Mucosa of rectum (tissue), 2 donors: ENCODE measurements around the gene IL31RA.
"Not testable (repeated sequence)": the region's sequence is repeated elsewhere in the genome, so short reads cannot be mapped to it uniquely, and the experiment has no call there.

ENCODE experiments used
- H3K27ac ChIP-seq, 2 donors: one replicate each; pipeline ENCODE4 v1.7.0; 2013; ENCODE audit warnings: inconsistent platforms in 2 of 2, low read depth in 2 of 2, low read length in 2 of 2
- H3K27me3 ChIP-seq, 2 donors: one replicate each; pipeline ENCODE4 v1.7.0; 2013; ENCODE audit warnings: low read length in 2 of 2; ENCODE audit not compliant: control insufficient read depth in 2 of 2, insufficient read depth in 2 of 2
- H3K36me3 ChIP-seq, 2 donors: one replicate each; pipeline ENCODE4 v1.7.0; 2013; ENCODE audit warnings: low read length in 2 of 2; ENCODE audit not compliant: control insufficient read depth in 2 of 2, insufficient read depth in 2 of 2
- H3K4me1 ChIP-seq, 2 donors: one replicate each; pipeline ENCODE4 v1.7.0; 2013; ENCODE audit warnings: low read length in 2 of 2, mild to moderate bottlenecking in 1 of 2; ENCODE audit not compliant: control insufficient read depth in 2 of 2, insufficient read depth in 2 of 2
- H3K4me3 ChIP-seq, 2 donors: one replicate each; pipeline ENCODE4 v1.7.0; 2013; ENCODE audit warnings: low read length in 2 of 2
- H3K9ac ChIP-seq, 2 donors: one replicate each; pipeline ENCODE4 v1.7.0; 2013; ENCODE audit warnings: low read length in 2 of 2, low read depth in 1 of 2, mild to moderate bottlenecking in 1 of 2
- H3K9me3 ChIP-seq, 2 donors: one replicate each; pipeline ENCODE4 v1.7.0; 2013; ENCODE audit warnings: low read length in 2 of 2; ENCODE audit not compliant: control insufficient read depth in 2 of 2
- donor health status: healthy.
- donor health status: Normal muscosa, but diverticular disease.

Gene IL31RA

DNA sequence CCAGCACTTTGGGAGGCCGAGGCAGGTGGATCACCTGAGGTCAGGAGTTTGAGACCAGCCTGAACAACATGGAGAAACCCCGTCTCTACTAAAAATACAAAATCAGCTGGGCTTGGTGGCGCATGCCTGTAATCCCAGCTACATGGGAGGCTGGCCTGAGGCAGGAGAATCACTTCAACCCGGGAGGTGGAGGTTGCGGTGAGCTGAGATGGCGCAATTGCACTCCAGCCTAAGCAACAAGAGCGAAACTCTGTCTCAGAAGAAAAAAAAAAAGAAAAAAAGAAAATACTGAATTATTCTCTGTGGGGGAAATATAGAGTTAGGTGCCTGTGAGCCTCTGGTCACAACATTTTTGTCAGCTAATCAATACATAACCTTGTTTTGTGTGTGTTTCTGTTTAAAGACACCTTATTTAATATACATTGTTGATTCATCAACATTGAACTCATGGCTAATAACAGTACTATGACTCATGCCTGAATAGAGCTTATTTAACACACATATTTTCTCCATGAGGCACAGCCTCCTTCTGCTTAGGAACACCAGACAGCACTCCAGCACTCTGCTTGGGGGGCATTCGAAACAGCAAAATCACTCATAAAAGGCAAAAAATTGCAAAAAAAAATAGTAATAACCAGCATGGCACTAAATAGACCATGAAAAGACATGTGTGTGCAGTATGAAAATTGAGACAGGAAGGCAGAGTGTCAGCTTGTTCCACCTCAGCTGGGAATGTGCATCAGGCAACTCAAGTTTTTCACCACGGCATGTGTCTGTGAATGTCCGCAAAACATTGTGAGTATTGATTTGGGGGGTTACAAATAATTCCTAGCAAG is at the start of gene IL31RA:
IL31RA (plus strand) TSS at position 519 of the 836 bp plus-strand sequence; CDS start at position 733, 214 bp downstream.
- no peak within 1 kb of the TSS for H3K4me3 ChIP-seq
- peaks cover 0 to 2% of the 10 kb centered on the region in 2 donors for H3K27me3 ChIP-seq
- H3K9me3 ChIP-seq: no peaks in the 10 kb centered on the region
- no peaks in the 10 kb centered on the region for H3K4me1 ChIP-seq
- no peak within 1 kb of the TSS for H3K9ac ChIP-seq
- no peaks in the 10 kb centered on the region for H3K36me3 ChIP-seq
- H3K27ac ChIP-seq: no peak within 1 kb of the TSS

GRCh38 chr5:55808814-55809213 is 42.3 kb upstream of the IL31RA start:
- H3K9me3 ChIP-seq, H3K9ac ChIP-seq, H3K27me3 ChIP-seq, H3K4me1 ChIP-seq, H3K27ac ChIP-seq, H3K36me3 ChIP-seq, H3K4me3 ChIP-seq: not testable (repeated sequence)

- not testable (repeated sequence) for H3K27me3 ChIP-seq, H3K9me3 ChIP-seq, H3K9ac ChIP-seq, H3K4me3 ChIP-seq, H3K36me3 ChIP-seq, H3K4me1 ChIP-seq, H3K27ac ChIP-seq
Measured at GRCh38 chr5:55815939-55816338, 35.2 kb upstream of the IL31RA start.

- no peaks in the 10 kb centered on the region for H3K4me1 ChIP-seq
Measured at GRCh38 chr5:55816342-55816741, 34.8 kb upstream of the IL31RA start.

DNA sequence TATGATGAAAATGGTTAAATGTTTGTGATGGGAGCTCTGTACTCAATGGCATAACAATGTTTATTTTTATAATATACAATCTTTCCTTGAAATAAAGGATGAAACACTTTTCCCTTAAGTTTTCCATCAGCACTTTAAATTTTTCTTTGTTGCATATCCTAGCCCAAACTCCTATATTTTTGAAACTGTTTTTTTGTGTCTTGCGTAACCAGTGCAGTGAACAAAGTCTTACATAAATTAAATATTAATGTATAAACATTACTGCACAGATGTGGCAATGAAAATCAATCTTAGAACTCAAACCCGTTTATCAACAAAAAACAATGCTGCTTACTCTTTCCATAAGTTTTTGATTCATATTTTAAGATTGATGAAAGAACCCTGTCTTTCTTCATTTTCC is 34.1 kb upstream of the IL31RA start:
- Histone ChIP-seq H3K4me1 (no peaks in the 10 kb centered on the region), H3K27ac (no peak overlapping the region), H3K36me3 (no peaks in the 10 kb centered on the region), H3K9me3 (no peaks in the 10 kb centered on the region), H3K4me3 (no peak overlapping the region), H3K9ac (no peak overlapping the region), H3K27me3 (peaks cover 0 to 3% of the 10 kb centered on the region in 2 donors)

More at GRCh38 chr5:55816342-55816741, 34.8 kb upstream of the IL31RA start:
- H3K9me3 ChIP-seq: no peaks in the 10 kb centered on the region
- H3K9ac ChIP-seq: no peak overlapping the region
- no peak overlapping the region for H3K4me3 ChIP-seq
- H3K36me3 ChIP-seq: no peaks in the 10 kb centered on the region
- peaks cover 0 to 3% of the 10 kb centered on the region in 2 donors for H3K27me3 ChIP-seq
- H3K27ac ChIP-seq: no peak overlapping the region

DNA sequence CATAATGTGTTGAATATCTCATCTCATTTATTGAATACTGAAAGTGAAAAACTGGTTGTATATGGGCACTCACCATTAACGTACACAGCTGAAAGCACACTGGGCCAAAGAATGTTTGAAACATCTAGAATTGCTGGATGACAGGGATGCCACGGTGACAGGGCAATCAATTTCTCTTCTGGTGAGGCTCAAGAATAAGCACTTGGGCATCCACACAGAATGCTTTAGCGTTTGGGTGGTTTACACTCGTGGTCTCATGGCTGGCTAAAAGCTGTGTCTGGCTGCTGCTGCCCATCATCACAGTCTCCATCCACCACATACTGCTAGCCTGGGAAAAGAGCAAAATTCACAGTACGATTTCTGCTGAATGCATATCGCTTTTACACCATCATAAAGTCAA is 30.7 kb upstream of the IL31RA start:
- H3K9me3 ChIP-seq: no peaks in the 10 kb centered on the region
- H3K4me1 ChIP-seq: no peaks in the 10 kb centered on the region
- H3K27me3 ChIP-seq: peaks cover 0 to 7% of the 10 kb centered on the region in 2 donors
- H3K4me3 ChIP-seq: no peak overlapping the region
- H3K9ac ChIP-seq: no peak overlapping the region
- no peaks in the 10 kb centered on the region for H3K36me3 ChIP-seq
- H3K27ac ChIP-seq: no peak overlapping the region

DNA sequence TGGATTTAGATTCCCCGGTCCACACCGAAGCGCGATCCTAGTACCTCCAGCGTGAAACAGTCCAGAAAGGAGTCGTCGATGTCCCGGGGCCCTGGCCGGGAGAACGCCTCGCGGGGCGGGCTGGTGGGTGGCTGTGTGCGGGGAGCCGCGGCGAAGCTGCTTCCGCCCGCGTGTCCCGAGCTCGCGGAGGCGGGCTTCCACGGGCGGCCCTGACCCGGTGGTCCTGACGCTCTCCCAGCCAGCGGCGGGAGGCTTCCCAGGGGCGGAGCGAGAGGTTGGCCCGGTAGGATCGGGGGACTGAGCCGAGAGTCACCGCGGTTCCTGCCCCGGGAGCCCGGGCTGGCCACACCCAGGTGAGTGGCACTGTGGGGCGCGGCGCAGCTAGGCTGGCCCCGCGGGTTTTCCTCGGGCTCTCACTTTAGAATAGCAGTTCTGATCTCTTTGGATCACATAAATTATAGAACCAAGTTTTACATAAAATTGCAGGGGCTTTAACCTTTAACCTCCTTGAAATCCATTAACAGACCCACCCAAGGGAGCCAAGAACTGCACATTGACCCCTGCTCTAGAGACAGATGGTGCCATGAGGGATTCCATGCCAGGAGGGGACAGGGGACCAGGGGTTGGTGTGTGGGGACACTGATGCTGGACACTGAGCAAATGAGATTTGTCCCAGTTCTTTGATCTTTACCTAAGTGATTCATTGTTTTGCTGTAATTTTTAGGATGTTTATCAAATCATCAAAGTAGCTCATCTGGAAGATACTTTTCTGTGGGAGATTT is 29.2 kb upstream of the IL31RA start:
- Histone ChIP-seq H3K9ac (no peak overlapping the region), H3K36me3 (no peaks in the 10 kb centered on the region)

DNA sequence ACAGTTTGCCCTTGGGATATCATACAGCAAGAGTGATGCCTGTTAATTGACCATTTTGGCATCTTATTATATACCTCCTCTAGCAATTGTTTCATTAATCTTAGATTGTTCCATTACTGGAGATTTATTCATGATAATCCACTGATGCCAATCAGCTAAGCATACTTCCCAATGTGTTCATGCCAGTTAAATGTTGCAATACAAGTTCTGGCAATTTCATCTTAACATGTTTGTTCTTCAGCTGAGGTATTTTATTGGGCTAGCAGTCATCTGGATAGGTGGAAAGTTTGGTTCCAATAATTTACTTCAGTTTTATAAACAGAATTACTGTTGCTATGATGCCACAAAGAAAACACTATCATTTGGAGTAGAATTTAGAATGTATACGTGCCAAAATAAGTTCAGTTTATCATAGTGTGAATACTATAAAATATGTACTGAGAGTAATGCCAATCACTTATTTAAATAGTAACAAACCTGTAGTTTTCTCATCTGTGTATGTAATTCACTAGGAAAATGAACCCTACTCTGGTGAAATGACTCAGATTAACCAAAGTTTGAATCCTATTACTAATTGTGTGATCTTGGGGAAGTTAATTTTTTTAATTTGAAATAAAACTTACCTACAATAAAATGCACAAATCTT is 27.9 kb upstream of the IL31RA start:
- H3K4me3 ChIP-seq: no peak overlapping the region
- no peak overlapping the region for H3K27ac ChIP-seq
- peaks cover 0 to 7% of the 10 kb centered on the region in 2 donors for H3K27me3 ChIP-seq

More for the DNA sequence above, 29.2 kb upstream of the IL31RA start:
- H3K27ac ChIP-seq: no peak overlapping the region
- no peaks in the 10 kb centered on the region for H3K9me3 ChIP-seq
- peaks cover 0 to 7% of the 10 kb centered on the region in 2 donors for H3K27me3 ChIP-seq
- H3K4me1 ChIP-seq: no peaks in the 10 kb centered on the region
- H3K4me3 ChIP-seq: no peak overlapping the region

GRCh38 chr5:55829956-55830355 is 21.2 kb upstream of the IL31RA start:
- Histone ChIP-seq H3K4me1 (no peaks in the 10 kb centered on the region), H3K4me3 (no peak overlapping the region), H3K9me3 (no peaks in the 10 kb centered on the region), H3K27me3 (no peaks in the 10 kb centered on the region), H3K9ac (no peak overlapping the region), H3K36me3 (no peaks in the 10 kb centered on the region), H3K27ac (no peak overlapping the region)

More for the DNA sequence above, 27.9 kb upstream of the IL31RA start:
- H3K9me3 ChIP-seq: no peaks in the 10 kb centered on the region
- no peak overlapping the region for H3K9ac ChIP-seq
- no peaks in the 10 kb centered on the region for H3K36me3 ChIP-seq
- H3K4me1 ChIP-seq: no peaks in the 10 kb centered on the region

DNA sequence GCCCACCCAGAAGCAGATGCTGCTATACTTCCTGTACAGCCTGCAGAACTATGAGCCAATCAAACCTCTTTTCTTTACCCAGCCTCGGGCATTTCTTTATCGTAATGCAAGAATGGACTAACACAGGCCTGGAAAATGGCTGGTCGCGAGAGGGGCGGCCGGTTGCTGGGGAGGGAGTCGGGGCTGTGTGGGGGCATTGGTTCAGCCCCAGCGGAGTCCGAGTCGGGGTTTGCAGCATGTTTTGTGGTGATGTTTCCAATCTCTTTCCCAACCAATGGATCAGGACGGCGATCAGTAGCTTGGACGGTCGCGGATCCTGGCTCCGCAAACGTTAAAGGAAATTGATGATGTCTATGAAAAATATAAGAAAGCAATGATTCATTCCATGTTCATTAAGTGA is 18.7 kb upstream of the IL31RA start:
- Histone ChIP-seq H3K36me3 (no peaks in the 10 kb centered on the region), H3K27me3 (no peaks in the 10 kb centered on the region), H3K4me1 (no peaks in the 10 kb centered on the region), H3K9ac (no peak overlapping the region), H3K4me3 (no peak overlapping the region), H3K27ac (no peak overlapping the region), H3K9me3 (no peaks in the 10 kb centered on the region)
